ENCODE data around the gene MEI1.

DNA sequence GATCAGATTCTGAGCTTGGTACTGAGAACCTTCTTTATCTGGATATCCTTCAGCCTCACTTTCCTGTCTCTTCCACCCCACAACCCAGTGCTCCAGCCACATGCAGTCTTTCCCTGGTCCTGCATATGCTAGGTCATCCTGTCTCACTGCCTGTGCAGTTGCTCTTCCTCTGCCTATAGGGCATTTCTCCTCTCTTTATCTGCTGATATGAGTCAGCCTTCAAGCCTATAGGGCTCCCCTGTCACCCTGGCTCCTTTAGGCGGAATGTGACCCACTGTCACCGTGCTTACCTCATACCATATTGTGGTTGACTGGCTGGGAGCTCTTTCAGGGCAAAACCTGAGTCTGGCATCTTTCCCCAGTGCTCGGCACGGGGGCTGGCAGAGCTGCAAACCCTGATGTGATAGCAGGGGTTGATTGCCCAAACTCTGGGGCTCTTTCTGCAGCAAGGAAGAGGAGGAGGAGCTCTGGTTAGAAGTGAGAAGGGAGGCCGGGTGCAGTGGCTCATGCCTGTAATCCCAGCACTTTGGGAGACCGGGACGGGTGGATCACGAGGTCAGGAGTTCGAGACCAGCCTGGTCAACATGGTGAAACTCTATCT lies 26.3 kb downstream of the MEI1 start:
- TF ChIP-seq, protein P1, sequence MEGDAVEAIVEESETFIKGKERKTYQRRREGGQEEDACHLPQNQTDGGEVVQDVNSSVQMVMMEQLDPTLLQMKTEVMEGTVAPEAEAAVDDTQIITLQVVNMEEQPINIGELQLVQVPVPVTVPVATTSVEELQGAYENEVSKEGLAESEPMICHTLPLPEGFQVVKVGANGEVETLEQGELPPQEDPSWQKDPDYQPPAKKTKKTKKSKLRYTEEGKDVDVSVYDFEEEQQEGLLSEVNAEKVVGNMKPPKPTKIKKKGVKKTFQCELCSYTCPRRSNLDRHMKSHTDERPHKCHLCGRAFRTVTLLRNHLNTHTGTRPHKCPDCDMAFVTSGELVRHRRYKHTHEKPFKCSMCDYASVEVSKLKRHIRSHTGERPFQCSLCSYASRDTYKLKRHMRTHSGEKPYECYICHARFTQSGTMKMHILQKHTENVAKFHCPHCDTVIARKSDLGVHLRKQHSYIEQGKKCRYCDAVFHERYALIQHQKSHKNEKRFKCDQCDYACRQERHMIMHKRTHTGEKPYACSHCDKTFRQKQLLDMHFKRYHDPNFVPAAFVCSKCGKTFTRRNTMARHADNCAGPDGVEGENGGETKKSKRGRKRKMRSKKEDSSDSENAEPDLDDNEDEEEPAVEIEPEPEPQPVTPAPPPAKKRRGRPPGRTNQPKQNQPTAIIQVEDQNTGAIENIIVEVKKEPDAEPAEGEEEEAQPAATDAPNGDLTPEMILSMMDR (IDR thresholded peaks at IDR 0.05) = no peak
- no peak for TF ChIP-seq POLR2A (IDR thresholded peaks at IDR 0.05)
